Stomach smooth muscle (tissue), 2 donors: Measurements from ENCODE around the gene INPP5A.

Experiments
- H3K27ac ChIP-seq: one replicate; pipeline ENCODE4 v1.7.0; 2013; ENCODE audit warnings: mild to moderate bottlenecking, low read length, inconsistent platforms
- H3K27me3 ChIP-seq, 2 donors: one replicate each; pipeline ENCODE4 v1.7.0; 2013; ENCODE audit warnings: low read length in 2 of 2; ENCODE audit not compliant: insufficient read depth in 2 of 2, control insufficient read depth in 1 of 2
- H3K36me3 ChIP-seq, 2 donors: one replicate each; pipeline ENCODE4 v1.7.0; 2013; ENCODE audit warnings: low read length in 2 of 2; ENCODE audit not compliant: control insufficient read depth in 2 of 2, insufficient read depth in 2 of 2
- H3K4me1 ChIP-seq: one replicate; pipeline ENCODE4 v1.7.0; 2013; ENCODE audit warnings: low read length; ENCODE audit not compliant: control insufficient read depth, insufficient read depth
- H3K4me3 ChIP-seq, 2 donors: one replicate each; pipeline ENCODE4 v1.7.0; 2013; ENCODE audit warnings: low read length in 2 of 2
- H3K9ac ChIP-seq, 2 donors: one replicate each; pipeline ENCODE4 v1.7.0; 2013; ENCODE audit warnings: low read length in 2 of 2, mild to moderate bottlenecking in 1 of 2
- H3K9me3 ChIP-seq, 2 donors: one replicate each; pipeline ENCODE4 v1.7.0; 2013; ENCODE audit warnings: low read length in 2 of 2; ENCODE audit not compliant: control insufficient read depth in 2 of 2
- donor health status: healthy.
- donor health status: Pancreatic carcinoma.

Gene INPP5A

GRCh38 chr10:132802048-132802447 lies 264.5 kb downstream of the INPP5A start:
- peaks cover 0 to 8% of the 10 kb centered on the region in 2 donors for H3K9me3 ChIP-seq
- H3K9ac ChIP-seq = no peak overlapping the region
- H3K36me3 ChIP-seq = no peaks in the 10 kb centered on the region
- H3K27ac ChIP-seq = no peak overlapping the region
- H3K4me3 ChIP-seq = no peak overlapping the region
- no peaks in the 10 kb centered on the region for H3K4me1 ChIP-seq
- no peaks in the 10 kb centered on the region for H3K27me3 ChIP-seq

- H3K36me3 ChIP-seq = no peaks in the 10 kb centered on the region
- H3K9me3 ChIP-seq = peaks cover 0 to 8% of the 10 kb centered on the region in 2 donors
- no peak overlapping the region for H3K9ac ChIP-seq
- H3K27me3 ChIP-seq = no peaks in the 10 kb centered on the region
- H3K4me1 ChIP-seq = no peaks in the 10 kb centered on the region
- no peak overlapping the region for H3K4me3 ChIP-seq
- H3K27ac ChIP-seq = no peak overlapping the region
These were observed 265.2 kb downstream of the INPP5A start for GRCh38 chr10:132802694-132803320.

- Histone ChIP-seq H3K9me3 (peaks cover 0 to 8% of the 10 kb centered on the region in 2 donors), H3K27ac (no peak overlapping the region), H3K9ac (no peak overlapping the region), H3K27me3 (no peaks in the 10 kb centered on the region), H3K4me3 (no peak overlapping the region), H3K36me3 (no peaks in the 10 kb centered on the region), H3K4me1 (no peaks in the 10 kb centered on the region)
These were observed 266.0 kb downstream of the INPP5A start for GRCh38 chr10:132803416-132804210.

GRCh38 chr10:132804287-132804686 lies 266.7 kb downstream of the INPP5A start:
- Histone ChIP-seq H3K9me3 (peaks cover 0 to 8% of the 10 kb centered on the region in 2 donors), H3K27me3 (no peaks in the 10 kb centered on the region), H3K4me3 (no peak overlapping the region), H3K36me3 (no peaks in the 10 kb centered on the region), H3K27ac (no peak overlapping the region), H3K9ac (no peak overlapping the region), H3K4me1 (no peaks in the 10 kb centered on the region)

- H3K27ac ChIP-seq = no peak overlapping the region
- peaks cover 0 to 8% of the 10 kb centered on the region in 2 donors for H3K9me3 ChIP-seq
- H3K27me3 ChIP-seq = no peaks in the 10 kb centered on the region
- H3K4me1 ChIP-seq = no peaks in the 10 kb centered on the region
- H3K36me3 ChIP-seq = no peaks in the 10 kb centered on the region
- no peak overlapping the region for H3K4me3 ChIP-seq
- H3K9ac ChIP-seq = no peak overlapping the region
These were observed 267.3 kb downstream of the INPP5A start for GRCh38 chr10:132804785-132805426.

GRCh38 chr10:132805599-132805998 lies 268.0 kb downstream of the INPP5A start:
- Histone ChIP-seq H3K4me1 (no peaks in the 10 kb centered on the region), H3K9ac (no peak overlapping the region), H3K27ac (no peak overlapping the region), H3K36me3 (no peaks in the 10 kb centered on the region), H3K27me3 (no peaks in the 10 kb centered on the region), H3K9me3 (peaks cover 0 to 8% of the 10 kb centered on the region in 2 donors), H3K4me3 (no peak overlapping the region)

GRCh38 chr10:132806110-132806509 lies 268.5 kb downstream of the INPP5A start:
- Histone ChIP-seq H3K27me3 (no peaks in the 10 kb centered on the region), H3K4me1 (no peaks in the 10 kb centered on the region), H3K27ac (no peak overlapping the region), H3K9me3 (peaks cover 0 to 8% of the 10 kb centered on the region in 2 donors), H3K4me3 (no peak overlapping the region), H3K36me3 (no peaks in the 10 kb centered on the region), H3K9ac (no peak overlapping the region)

GRCh38 chr10:132806561-132807003 lies 269.0 kb downstream of the INPP5A start:
- Histone ChIP-seq H3K36me3 (no peaks in the 10 kb centered on the region), H3K4me1 (no peaks in the 10 kb centered on the region), H3K9ac (no peak overlapping the region), H3K9me3 (peaks cover 0 to 6% of the 10 kb centered on the region in 2 donors), H3K27me3 (no peaks in the 10 kb centered on the region), H3K27ac (no peak overlapping the region), H3K4me3 (no peak overlapping the region)

- Histone ChIP-seq H3K4me3 (no peak overlapping the region), H3K27me3 (peaks cover 0 to 4% of the 10 kb centered on the region in 2 donors), H3K4me1 (no peaks in the 10 kb centered on the region), H3K9ac (no peak overlapping the region), H3K9me3 (no peaks in the 10 kb centered on the region), H3K27ac (no peak overlapping the region), H3K36me3 (no peaks in the 10 kb centered on the region)
These were observed 270.0 kb downstream of the INPP5A start for GRCh38 chr10:132807621-132808049.

- no peak overlapping the region for H3K9ac ChIP-seq
- H3K36me3 ChIP-seq = no peaks in the 10 kb centered on the region
- H3K4me1 ChIP-seq = no peaks in the 10 kb centered on the region
- no peak overlapping the region for H3K4me3 ChIP-seq
- H3K9me3 ChIP-seq = no peaks in the 10 kb centered on the region
- no peak overlapping the region for H3K27ac ChIP-seq
- H3K27me3 ChIP-seq = peaks cover under 1 to 4% of the 10 kb centered on the region in 2 donors
These were observed 271.0 kb downstream of the INPP5A start for GRCh38 chr10:132808383-132809231.
